Right atrium auricular region (tissue), 2 donors: ENCODE results near the gene CCDC86. TPM values are rescaled to one million over a fixed set of nuclear protein-coding genes. Genes with fewer than 3 reads are reported as not detected.
"Not testable (repeated sequence)": the region's sequence is repeated elsewhere in the genome, so short reads cannot be mapped to it uniquely, and the experiment has no call there.

Experiments
- DNase-seq: peaks from one replicate; pipeline ENCODE4 v3.0.0-alpha.2; 2019; ENCODE audit warnings: low spot score
- H3K27ac ChIP-seq, 2 donors: fragments of 200-600 bp; sonication (generic); 1 replicate in 1 of 2; 2 replicates in 1 of 2; pipeline ENCODE4 v1.5.1; 2016 to 2019
- H3K27me3 ChIP-seq, 2 donors: fragments of 200-600 bp; sonication (generic); one replicate each; pipeline versions ENCODE4 v1.5.1 to v1.6.0; 2017 to 2019
- H3K36me3 ChIP-seq: fragments of 200-600 bp; sonication (generic); one replicate; pipeline ENCODE4 v1.5.1; 2016
- H3K4me1 ChIP-seq, 2 donors: fragments of 200-600 bp; sonication (generic); one replicate each; pipeline versions ENCODE4 v1.5.1 to v1.6.0; 2017 to 2019
- H3K4me3 ChIP-seq, 2 donors: fragments of 200-600 bp; sonication (generic); 1 replicate in 1 of 2; 2 replicates in 1 of 2; pipeline ENCODE4 v1.5.1; 2017 to 2019; ENCODE audit warnings: mild to moderate bottlenecking in 1 of 2, moderate library complexity in 1 of 2
- H3K9me3 ChIP-seq, 2 donors: fragments of 200-600 bp; sonication (generic); one replicate each; pipeline ENCODE4 v1.5.1; 2019
- CTCF ChIP-seq, 2 donors: fragments of 200-600 bp; sonication (generic); IDR thresholded peaks; one replicate each; pipeline ENCODE4 v1.5.1; 2019; ENCODE audit warnings: antibody characterized with exemption in 2 of 2
- total RNA-seq, 2 donors: library from RNA; depleted of rRNA; stranded (reverse); fragments of >200 nt; gene quantifications; one replicate each; pipeline ENCODE4 v1.1.0, GENCODE V29; 2016

CCDC86 gene
- total RNA-seq, 2 donors from 2014 or later, result 9.1 to 10.2 TPM

- H3K4me3 ChIP-seq, result no peak overlapping the region
- no peak for TF ChIP-seq CTCF (IDR thresholded peaks at IDR 0.05)
- H3K27me3 ChIP-seq, result no peaks in the 10 kb centered on the region
- H3K36me3 ChIP-seq, result no peaks in the 10 kb centered on the region
- DNase-seq, result no peak
- no peaks in the 10 kb centered on the region for H3K4me1 ChIP-seq
- no peak overlapping the region for H3K27ac ChIP-seq
- H3K9me3 ChIP-seq, result peaks cover 0 to 13% of the 10 kb centered on the region in 2 donors
These were observed 28.6 kb upstream of the CCDC86 start for GRCh38 chr11:60813324-60813723.

GRCh38 chr11:60814112-60814511, 27.8 kb upstream of the CCDC86 start:
- Histone ChIP-seq H3K36me3 (no peaks in the 10 kb centered on the region), H3K4me1 (no peaks in the 10 kb centered on the region), H3K27me3 (no peaks in the 10 kb centered on the region), H3K9me3 (peaks cover 0 to 13% of the 10 kb centered on the region in 2 donors), H3K4me3 (no peak overlapping the region), H3K27ac (no peak overlapping the region)
- TF ChIP-seq CTCF (IDR thresholded peaks at IDR 0.05), result no peak
- DNase-seq, result no peak

- DNase-seq, result no peak
These were observed 25.2 kb upstream of the CCDC86 start for GRCh38 chr11:60816590-60817157.

GRCh38 chr11:60818057-60818456, 23.9 kb upstream of the CCDC86 start:
- H3K4me1 ChIP-seq, result no peaks in the 10 kb centered on the region
- H3K4me3 ChIP-seq, result no peak overlapping the region
- peaks cover 0 to 13% of the 10 kb centered on the region in 2 donors for H3K9me3 ChIP-seq
- DNase-seq, result no peak
- no peak overlapping the region for H3K27ac ChIP-seq
- H3K27me3 ChIP-seq, result no peaks in the 10 kb centered on the region
- TF ChIP-seq CTCF (IDR thresholded peaks at IDR 0.05), result no peak
- H3K36me3 ChIP-seq, result no peaks in the 10 kb centered on the region

More at GRCh38 chr11:60816590-60817157, 25.2 kb upstream of the CCDC86 start:
- no peak overlapping the region for H3K4me3 ChIP-seq
- no peak for TF ChIP-seq CTCF (IDR thresholded peaks at IDR 0.05)
- no peak overlapping the region for H3K27ac ChIP-seq
- peaks cover 0 to 13% of the 10 kb centered on the region in 2 donors for H3K9me3 ChIP-seq
- no peaks in the 10 kb centered on the region for H3K36me3 ChIP-seq
- H3K27me3 ChIP-seq, result no peaks in the 10 kb centered on the region
- no peaks in the 10 kb centered on the region for H3K4me1 ChIP-seq

GRCh38 chr11:60821827-60822599, 19.9 kb upstream of the CCDC86 start:
- no peak for TF ChIP-seq CTCF (IDR thresholded peaks at IDR 0.05)
- no peak for DNase-seq
- H3K4me1 ChIP-seq, result no peaks in the 10 kb centered on the region
- no peaks in the 10 kb centered on the region for H3K36me3 ChIP-seq
- no peak overlapping the region for H3K27ac ChIP-seq
- H3K27me3 ChIP-seq, result no peaks in the 10 kb centered on the region
- H3K4me3 ChIP-seq, result no peak overlapping the region
- H3K9me3 ChIP-seq, result peaks cover 0 to 4% of the 10 kb centered on the region in 2 donors

GRCh38 chr11:60823745-60824306, 18.1 kb upstream of the CCDC86 start:
- H3K27me3 ChIP-seq, H3K9me3 ChIP-seq, H3K27ac ChIP-seq, H3K4me3 ChIP-seq, H3K4me1 ChIP-seq, DNase-seq, H3K36me3 ChIP-seq: not testable (repeated sequence)
